H1 (cell line): ENCODE measurements around the gene WASF3. TPM values are rescaled to one million over a fixed set of nuclear protein-coding genes. Genes with fewer than 3 reads are reported as not detected.

Experiments used
- CTCF ChIA-PET: fragments of 300-600 bp; sonication (Branson Sonifier 250); formaldehyde crosslinking; loops from one replicate; lab custom pipeline; 2021; ENCODE audit not compliant: partially characterized antibody; lab: Charles Lee
- POLR2A ChIA-PET: fragments of 300-600 bp; sonication (Branson Sonifier 250); formaldehyde crosslinking; loops from one replicate; lab custom pipeline; 2021; ENCODE audit warnings: inconsistent platforms; ENCODE audit not compliant: partially characterized antibody; lab: Charles Lee
- DNase-seq, 2 experiments: peaks; one replicate each; pipeline versions ENCODE4 v3.0.0 to v3.0.0-alpha.2; 2010 to 2022; ENCODE audit warnings: low spot score in 2 of 2, low read depth in 1 of 2, mixed read lengths in 1 of 2
- FAIRE-seq: peaks from 2 replicates; lab custom pipeline; 2011; peaks lifted over from hg19 to GRCh38; lab: Jason Lieb, UNC
- H2AFZ ChIP-seq: 2 replicates; pipeline ENCODE4 v1.8.1; 2012; ENCODE audit warnings: low read length, inconsistent platforms
- H2AK5ac ChIP-seq: 2 replicates; pipeline ENCODE4 v1.6.1; 2013; ENCODE audit warnings: low read depth, low read length
- H2BK120ac ChIP-seq: replicated peaks from 2 replicates; pipeline ENCODE3; 2013; ENCODE audit warnings: low read depth, low read length, inconsistent platforms
- H2BK12ac ChIP-seq: 2 replicates; pipeline ENCODE4 v1.6.1; 2013; ENCODE audit warnings: low read depth, low read length
- H2BK15ac ChIP-seq: 2 replicates; pipeline ENCODE4 v1.6.1; 2013; ENCODE audit warnings: low read length
- H2BK20ac ChIP-seq: 2 replicates; pipeline ENCODE4 v1.6.1; 2013; ENCODE audit warnings: low read length
- H2BK5ac ChIP-seq: 2 replicates; pipeline ENCODE4 v1.6.1; 2013; ENCODE audit warnings: low read depth, low read length
- H3K14ac ChIP-seq: 2 replicates; pipeline ENCODE4 v1.6.1; 2013; ENCODE audit warnings: inconsistent platforms; ENCODE audit not compliant: insufficient read length
- H3K18ac ChIP-seq: 2 replicates; pipeline ENCODE4 v1.6.1; 2013; ENCODE audit warnings: low read length; ENCODE audit errors: extremely low read depth
- H3K23ac ChIP-seq: 2 replicates; pipeline ENCODE4 v1.6.1; 2013; ENCODE audit warnings: inconsistent platforms; ENCODE audit not compliant: insufficient read length
- H3K23me2 ChIP-seq: 2 replicates; pipeline ENCODE4 v1.6.1; 2013; ENCODE audit warnings: low read depth, low read length
- H3K27ac ChIP-seq: 2 replicates; pipeline ENCODE4 v1.6.1; 2011; ENCODE audit warnings: low read depth, low read length, inconsistent platforms
- H3K27me3 ChIP-seq, 4 experiments: replicated peaks in 1 of 4; 1 replicate in 1 of 4; 2 replicates in 3 of 4; pipeline versions ENCODE4 v1.6.1 to v1.8.1; 2011 to 2013; ENCODE audit warnings: low read length in 3 of 4, mild to moderate bottlenecking in 3 of 4, inconsistent platforms in 2 of 4, mixed read lengths in 2 of 4, moderate library complexity in 1 of 4; ENCODE audit not compliant: control insufficient read depth in 3 of 4, insufficient read depth in 3 of 4; ENCODE audit errors: extremely low read depth in 1 of 4
- H3K36me3 ChIP-seq, 4 experiments: 2 replicates each; pipeline versions ENCODE4 v1.6.1 to v1.8.1; 2011 to 2013; ENCODE audit warnings: mild to moderate bottlenecking in 4 of 4, low read length in 3 of 4, moderate library complexity in 2 of 4, control low read depth in 1 of 4, inconsistent platforms in 1 of 4; ENCODE audit not compliant: insufficient read depth in 4 of 4, control insufficient read depth in 2 of 4
- H3K4ac ChIP-seq: replicated peaks from 2 replicates; pipeline ENCODE3; 2013; ENCODE audit warnings: low read length, low read depth, mixed read lengths, inconsistent platforms; ENCODE audit not compliant: insufficient read length
- H3K4me1 ChIP-seq, 4 experiments: replicated peaks in 1 of 4; 1 replicate in 1 of 4; 2 replicates in 3 of 4; pipeline versions ENCODE4 v1.6.1 to v1.8.1; 2011 to 2013; ENCODE audit warnings: low read length in 3 of 4, inconsistent platforms in 2 of 4, mixed read lengths in 1 of 4; ENCODE audit not compliant: insufficient read depth in 4 of 4, control insufficient read depth in 3 of 4
- H3K4me2 ChIP-seq, 2 experiments: 2 replicates each; pipeline versions ENCODE4 v1.6.1 to v1.8.1; 2011 to 2013; ENCODE audit warnings: low read depth in 2 of 2, low read length in 2 of 2, control low read depth in 1 of 2, inconsistent platforms in 1 of 2, mild to moderate bottlenecking in 1 of 2; ENCODE audit not compliant: insufficient read depth in 1 of 2
- H3K4me3 ChIP-seq, 4 experiments: fragments of 200-600, 300-600 bp in 1 of 4; sonication (generic), shearing (Covaris generic), sonication (Bioruptor Twin) in 1 of 4; 2 replicates each; pipeline versions ENCODE4 v1.5.1 to v1.8.1; 2011 to 2016; ENCODE audit warnings: low read length in 4 of 4, low read depth in 3 of 4, control low read depth in 2 of 4, inconsistent platforms in 2 of 4, mild to moderate bottlenecking in 2 of 4, mixed read lengths in 1 of 4, moderate library complexity in 1 of 4; ENCODE audit not compliant: insufficient read depth in 2 of 4; ENCODE audit errors: extremely low read depth in 1 of 4
- H3K56ac ChIP-seq: replicated peaks from 2 replicates; pipeline ENCODE3; 2013; ENCODE audit warnings: low read depth, mild to moderate bottlenecking, mixed read lengths, low read length, inconsistent platforms; ENCODE audit not compliant: insufficient read length
- H3K79me1 ChIP-seq: 2 replicates; pipeline ENCODE4 v1.6.1; 2013; ENCODE audit warnings: low read depth, low read length, control low read depth
- H3K79me2 ChIP-seq, 2 experiments: 2 replicates each; pipeline versions ENCODE4 v1.6.1 to v1.8.1; 2012 to 2013; ENCODE audit warnings: low read length in 2 of 2, mild to moderate bottlenecking in 2 of 2, inconsistent platforms in 1 of 2; ENCODE audit not compliant: insufficient read depth in 2 of 2, control insufficient read depth in 1 of 2
- H3K9ac ChIP-seq, 4 experiments: replicated peaks in 1 of 4; 1 replicate in 1 of 4; 2 replicates in 3 of 4; pipeline versions ENCODE4 v1.6.1 to v1.8.1; 2011 to 2013; ENCODE audit warnings: low read depth in 3 of 4, low read length in 3 of 4, control low read depth in 2 of 4, mild to moderate bottlenecking in 2 of 4, moderate library complexity in 2 of 4, inconsistent platforms in 1 of 4; ENCODE audit errors: extremely low read depth in 1 of 4
- H3K9me3 ChIP-seq, 2 experiments: 2 replicates each; pipeline versions ENCODE4 v1.6.1 to v1.8.1; 2012 to 2013; ENCODE audit warnings: mild to moderate bottlenecking in 2 of 2, moderate library complexity in 2 of 2, control low read depth in 1 of 2, inconsistent platforms in 1 of 2, low read depth in 1 of 2, low read length in 1 of 2, mixed read lengths in 1 of 2; ENCODE audit not compliant: insufficient read depth in 2 of 2
- H4K20me1 ChIP-seq, 2 experiments: replicated peaks in 1 of 2; 2 replicates each; pipeline versions ENCODE3 to v1.8.1; 2011 to 2013; ENCODE audit warnings: inconsistent platforms in 2 of 2, low read length in 2 of 2, mild to moderate bottlenecking in 1 of 2; ENCODE audit not compliant: insufficient read depth in 2 of 2, control insufficient read depth in 1 of 2
- H4K5ac ChIP-seq: 2 replicates; pipeline ENCODE4 v1.6.1; 2013; ENCODE audit warnings: low read length, low read depth, mixed read lengths, inconsistent platforms; ENCODE audit not compliant: insufficient read length
- H4K8ac ChIP-seq: 2 replicates; pipeline ENCODE4 v1.8.0; 2013; ENCODE audit warnings: mild to moderate bottlenecking, moderate library complexity, low read length, inconsistent platforms; ENCODE audit not compliant: insufficient read depth; ENCODE audit errors: extremely low read depth
- H4K91ac ChIP-seq: replicated peaks from 2 replicates; pipeline ENCODE3; 2013; ENCODE audit warnings: low read length, mixed read lengths, inconsistent platforms; ENCODE audit not compliant: insufficient read length
- HDAC2 ChIP-seq, 2 experiments: fragments of 300-600 bp in 1 of 2; sonication (generic) in 1 of 2; IDR thresholded peaks; 2 replicates each; pipeline ENCODE4 v1.6.1; 2011 to 2012; ENCODE audit warnings: low read depth in 2 of 2, low read length in 2 of 2, mild to moderate bottlenecking in 2 of 2, moderate library complexity in 2 of 2, borderline replicate concordance in 1 of 2, inconsistent platforms in 1 of 2
- KDM4A ChIP-seq: IDR thresholded peaks from one replicate; pipeline ENCODE4 v1.7.1; 2012; ENCODE audit warnings: low read depth, mild to moderate bottlenecking, moderate library complexity, low read length, inconsistent platforms; ENCODE audit not compliant: severe bottlenecking
- POLR2A ChIP-seq, 2 experiments: IDR thresholded peaks; 1 replicate in 1 of 2; 2 replicates in 1 of 2; pipeline ENCODE4 v1.6.1; 2011; ENCODE audit warnings: low read depth in 2 of 2, low read length in 2 of 2, mild to moderate bottlenecking in 2 of 2; ENCODE audit errors: control extremely low read depth in 1 of 2
- WGBS, 2 experiments: shearing (Covaris generic) in 1 of 2; methylation state at CpG; one replicate each; pipeline versions ENCODE4 v1.1.6 to v1.1.7; 2013 to 2015; ENCODE audit warnings: low lambda C conversion rate in 2 of 2, mixed read lengths in 2 of 2, inconsistent platforms in 1 of 2, low coverage in 1 of 2, missing lambda C conversion rate in 1 of 2; ENCODE audit not compliant: insufficient replicate concordance in 2 of 2, insufficient coverage in 1 of 2, insufficient read length in 1 of 2; ENCODE audit errors: extremely low coverage in 1 of 2, missing lambda C conversion rate in 1 of 2; 5-methylcytosine and 5-hydroxymethylcytosine counted together
- polyA plus RNA-seq, 7 experiments: library from polyadenylated mRNA; depleted of rRNA in 3 of 7; stranded (reverse) in 5 of 7; unstranded in 2 of 7; fragments of >200 nt in 5 of 7; fragments of 200-250 nt in 2 of 7; gene quantifications; 1 replicate in 5 of 7; 2 replicates in 1 of 7; 4 replicates in 1 of 7; pipeline versions ENCODE4 v1.2.1 to v1.2.3, GENCODE V29; 2011 to 2013; ENCODE audit warnings: missing spikeins in 2 of 7, mixed read lengths in 2 of 7
- total RNA-seq: library from RNA; stranded (reverse); fragmentation: NEBNext Ultra II Directional; extraction: Animal tissue kit (Norgen Biotek cat#: 25700); gene quantifications from 2 replicates; pipeline ENCODE4 v1.2.1, GENCODE V29; 2021
- TF ChIP-seq, protein P1 (sequence below): IDR thresholded peaks from 2 replicates; pipeline ENCODE4 v1.6.1; 2012; ENCODE audit warnings: inconsistent platforms

The WASF3 gene
- total and polyA plus RNA-seq, 2 of the 8 experiments (the other 6 are each of a cell fraction or from before 2014, with no cell fraction given): 18.7 to 39.8 TPM

DNA sequence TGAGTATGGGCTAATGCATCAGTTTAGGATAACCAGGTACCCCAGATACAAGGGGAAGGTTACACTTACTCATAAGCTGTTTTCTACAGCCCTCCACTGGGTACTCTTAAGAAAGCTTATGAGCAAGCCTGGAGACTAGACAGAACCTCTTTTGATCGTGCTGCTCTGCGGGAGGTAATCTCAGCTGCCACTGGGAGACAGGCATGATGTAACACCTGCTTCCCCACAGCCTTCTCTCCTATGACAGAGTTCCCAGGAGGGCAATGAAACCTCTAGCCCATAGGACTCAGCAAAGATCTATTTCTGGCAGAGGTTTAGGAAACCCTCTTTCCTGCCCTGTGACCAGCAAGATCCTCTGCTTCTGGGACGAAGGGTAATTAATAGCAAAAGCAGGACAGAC, 65.6 kb downstream of the WASF3 start:
- Histone ChIP-seq H3K56ac (no peak overlapping the region), H3K36me3 (peaks cover 0 to 15% (median 1%) of the 10 kb centered on the region in 4 experiments; a peak in 1 of 8 replicates), H3K4me2 (no peak overlapping the region), H2BK120ac (no peak overlapping the region), H4K91ac (no peak overlapping the region), H2BK12ac (no peak overlapping the region), H2BK5ac (no peak overlapping the region), H3K23me2 (no peaks in the 10 kb centered on the region), H2AK5ac (no peak overlapping the region), H3K4me3 (no peak overlapping the region)
- POLR2A ChIA-PET: no interaction called here
- no peak for TF ChIP-seq KDM4A
- no peak for TF ChIP-seq POLR2A (IDR thresholded peaks at IDR 0.05; ENCODE audit: control extremely low read depth in 1 of 2, low read depth in 2 of 2, low read length in 2 of 2)
- TF ChIP-seq, protein P1, sequence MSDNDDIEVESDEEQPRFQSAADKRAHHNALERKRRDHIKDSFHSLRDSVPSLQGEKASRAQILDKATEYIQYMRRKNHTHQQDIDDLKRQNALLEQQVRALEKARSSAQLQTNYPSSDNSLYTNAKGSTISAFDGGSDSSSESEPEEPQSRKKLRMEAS: no peak
- no peak for TF ChIP-seq HDAC2 (IDR thresholded peaks at IDR 0.05; ENCODE audit: borderline replicate concordance in 1 of 2, low read depth in 2 of 2, low read length in 2 of 2)
- TF ChIP-seq, all 59 proteins: peak for 0
- CTCF ChIA-PET: no interaction called here
- H3K27me3 ChIP-seq: no peaks in the 10 kb centered on the region
- no peak overlapping the region for H2BK20ac ChIP-seq
- no peak overlapping the region for H3K18ac ChIP-seq
- H3K14ac ChIP-seq: no peak overlapping the region
- WGBS, 2 experiments: 84% methylated on average over 2 of the region's 3 CpGs; no CpG with 5 or more reads in 1 of the 2 experiments
- H3K9ac ChIP-seq: 0 out of 7 replicates have a peak overlapping the region, but pooled peaks of 1 of the 4 experiments have one; percentile 7
- H2AFZ ChIP-seq: no peak overlapping the region
- no peaks in the 10 kb centered on the region for H4K20me1 ChIP-seq
- FAIRE-seq (no peak), DNase-seq (no peak)
- H3K4ac ChIP-seq: no peak overlapping the region
- H3K79me1 ChIP-seq: no peaks in the 10 kb centered on the region; the same call in 1 of the 2 replicates
- H4K5ac ChIP-seq: no peak overlapping the region
- H3K27ac ChIP-seq: no peak overlapping the region
- H3K23ac ChIP-seq: no peak overlapping the region
- no peak overlapping the region for H2BK15ac ChIP-seq
- peaks cover 0 to 3% (median 1%) of the 10 kb centered on the region in 4 experiments; a peak in 1 of 7 replicates for H3K4me1 ChIP-seq
- H3K9me3 ChIP-seq: peaks cover 10 to 14% of the 10 kb centered on the region in 2 experiments; a peak in 2 of 4 replicates
- no peak overlapping the region for H4K8ac ChIP-seq
- H3K79me2 ChIP-seq: no peaks in the 10 kb centered on the region
